GM12878 (cell line): ENCODE data around the gene SLC39A5. TPM values are rescaled to one million over a fixed set of nuclear protein-coding genes. Genes with fewer than 3 reads are reported as not detected.

Experiments used
- ATAC-seq: fragments of 200-7000 bp; cut with Tn5 transposase; 3 replicates; pipeline ENCODE4 v1.9.1; 2020; ENCODE audit warnings: mild to moderate bottlenecking, moderate library complexity
- BruUV-seq: library from RNA; stranded (reverse); fragments of 400-500 nt; replicated peaks from 2 replicates; lab custom pipeline; 2021; lab: Mats Ljungman, UMichigan
- CTCF ChIA-PET: fragments of 300-600 bp; sonication (Branson Sonifier 250); formaldehyde crosslinking; extraction: SDS; loops from one replicate; lab custom pipeline; 2021; ENCODE audit warnings: inconsistent platforms; lab: Yijun Ruan, JAX
- POLR2A ChIA-PET: fragments of 350-600 bp; formaldehyde crosslinking; extraction: SDS; loops from one replicate; lab custom pipeline; 2021; ENCODE audit warnings: inconsistent platforms; lab: Charles Lee
- RAD21 ChIA-PET: fragments of 300-600 bp; sonication (Branson Sonifier 250); formaldehyde crosslinking; loops from one replicate; lab custom pipeline; 2023; ENCODE audit warnings: antibody characterized with exemption; ENCODE audit not compliant: unreplicated experiment; lab: Charles Lee
- SMC1A ChIA-PET: fragments of 300-600 bp; sonication (Branson Sonifier 250); formaldehyde crosslinking; loops from one replicate; lab custom pipeline; 2023; ENCODE audit not compliant: unreplicated experiment, uncharacterized antibody; lab: Charles Lee
- DNase-seq: peaks from one replicate; pipeline ENCODE4 v3.0.0-alpha.2; 2011; ENCODE audit warnings: low read depth, low spot score
- FAIRE-seq: peaks from 3 replicates; lab custom pipeline; 2011; peaks lifted over from hg19 to GRCh38; lab: Jason Lieb, UNC
- H2AFZ ChIP-seq: 2 replicates; pipeline ENCODE4 v1.6.0; 2011; ENCODE audit warnings: low read depth, low read length, control low read depth; ENCODE audit not compliant: control insufficient read depth
- H3K27ac ChIP-seq: 2 replicates; pipeline ENCODE4 v1.5.1; 2011; ENCODE audit warnings: control low read depth; ENCODE audit not compliant: control insufficient read depth, insufficient read depth
- H3K27me3 ChIP-seq, 2 experiments: replicated peaks in 1 of 2; 2 replicates each; pipeline versions ENCODE4 v1.6.0 to v1.6.1; 2011; ENCODE audit warnings: low read length in 1 of 2; ENCODE audit not compliant: control insufficient read depth in 2 of 2, insufficient read depth in 2 of 2
- H3K36me3 ChIP-seq, 2 experiments: 2 replicates each; pipeline ENCODE4 v1.5.1; 2011; ENCODE audit warnings: low read length in 1 of 2; ENCODE audit not compliant: control insufficient read depth in 2 of 2, insufficient read depth in 2 of 2
- H3K4me1 ChIP-seq: 2 replicates; pipeline ENCODE4 v1.6.1; 2011; ENCODE audit warnings: mild to moderate bottlenecking, low read length, moderate library complexity, mixed read lengths; ENCODE audit not compliant: control insufficient read depth, insufficient read depth
- H3K4me2 ChIP-seq: 2 replicates; pipeline ENCODE4 v1.6.0; 2011; ENCODE audit warnings: control low read depth; ENCODE audit not compliant: control insufficient read depth, insufficient read depth
- H3K4me3 ChIP-seq: fragments of 200-600 bp; sonication (generic); 2 replicates; pipeline ENCODE4 v1.5.1; 2016
- H3K79me2 ChIP-seq: 2 replicates; pipeline ENCODE4 v1.6.0; 2011; ENCODE audit warnings: low read length; ENCODE audit not compliant: control insufficient read depth, insufficient read depth
- H3K9ac ChIP-seq: 2 replicates; pipeline ENCODE4 v1.8.0; 2011; ENCODE audit warnings: low read length, control low read depth, mixed read lengths; ENCODE audit not compliant: control insufficient read depth, insufficient read depth
- H3K9me3 ChIP-seq: replicated peaks from 3 replicates; pipeline ENCODE4 v1.5.1; 2011; ENCODE audit warnings: mild to moderate bottlenecking, low read length; ENCODE audit not compliant: control insufficient read depth, insufficient read depth
- H4K20me1 ChIP-seq: 2 replicates; pipeline ENCODE4 v1.6.0; 2011; ENCODE audit not compliant: control insufficient read depth, insufficient read depth
- CBX3 ChIP-seq: fragments of 200-600 bp; sonication (generic); IDR thresholded peaks from 2 replicates; pipeline ENCODE4 v1.6.1; 2016; ENCODE audit warnings: low read depth, borderline replicate concordance
- CEBPZ ChIP-seq: fragments of 150-350 bp; IDR thresholded peaks from 2 replicates; pipeline ENCODE4 v1.6.1; 2016; ENCODE audit warnings: low read depth, low read length
- IKZF2 ChIP-seq, 2 experiments: fragments of 450-650 bp; IDR thresholded peaks; 2 replicates each; pipeline ENCODE4 v1.6.1; 2017; ENCODE audit warnings: mild to moderate bottlenecking in 2 of 2, moderate library complexity in 2 of 2
- MEF2B ChIP-seq: fragments of 450-650 bp; IDR thresholded peaks from 2 replicates; pipeline ENCODE4 v1.6.1; 2018; ENCODE audit warnings: mild to moderate bottlenecking, moderate library complexity; ENCODE audit not compliant: partially characterized antibody, poor library complexity, severe bottlenecking
- MYB ChIP-seq: fragments of 150-350 bp; IDR thresholded peaks from 2 replicates; pipeline ENCODE4 v1.6.1; 2014; ENCODE audit warnings: mild to moderate bottlenecking, low read depth, low read length, borderline replicate concordance
- NR2F1 ChIP-seq: fragments of 450-650 bp; conservative IDR thresholded peaks from 2 replicates; pipeline ENCODE4 v1.6.1; 2017; ENCODE audit warnings: mild to moderate bottlenecking
- PAX8 ChIP-seq: fragments of 450-650 bp; IDR thresholded peaks from 2 replicates; pipeline ENCODE4 v1.6.1; 2017; ENCODE audit warnings: mild to moderate bottlenecking, moderate library complexity
- PML ChIP-seq: IDR thresholded peaks from 2 replicates; pipeline ENCODE4 v1.6.1; 2012; ENCODE audit warnings: low read length, inconsistent platforms
- POLR2A ChIP-seq: IDR thresholded peaks from 2 replicates; pipeline ENCODE4 v1.6.1; 2011; ENCODE audit warnings: low read depth, mild to moderate bottlenecking, low read length
- RAD21 ChIP-seq: IDR thresholded peaks from 2 replicates; pipeline ENCODE4 v1.6.1; 2011; ENCODE audit warnings: mild to moderate bottlenecking, low read depth, low read length, moderate library complexity; ENCODE audit not compliant: insufficient read depth
- TBL1XR1 ChIP-seq: IDR thresholded peaks from 2 replicates; pipeline ENCODE4 v1.6.1; 2012; ENCODE audit warnings: low read depth, low read length, improper control_type of control experiment
- ZNF274 ChIP-seq: IDR thresholded peaks from one replicate; pipeline ENCODE4 v1.8.0; 2011; ENCODE audit not compliant: insufficient read length, insufficient read depth
- WGBS: methylation state at CpG from one replicate; pipeline ENCODE4 v1.1.6; 2016; ENCODE audit warnings: low lambda C conversion rate; ENCODE audit not compliant: insufficient replicate concordance, insufficient coverage; ENCODE audit errors: missing lambda C conversion rate; 5-methylcytosine and 5-hydroxymethylcytosine counted together
- in situ Hi-C: fragments of 300-500 bp; cut with MboI; formaldehyde crosslinking; loops from 9 replicates; pipeline ENCODE4 v1.14.3; 2018; ENCODE audit warnings: mixed read lengths
- intact Hi-C: fragments of 100-400 bp; cut with micrococcal nuclease; formaldehyde crosslinking; loops from one replicate; pipeline ENCODE4 v1.14.2; 2022; ENCODE audit not compliant: unreplicated experiment
- polyA plus RNA-seq, 11 experiments: library from polyadenylated mRNA; depleted of rRNA in 4 of 11; unstranded in 6 of 11; stranded (reverse) in 5 of 11; fragments of >200 nt; fragmentation: Nextera tagmentation in 4 of 11; fragmentation: Illumina TruSeq in 1 of 11; extraction: Ambion mirVana in 4 of 11; extraction: Trizol in 1 of 11; gene quantifications; 1 replicate in 1 of 11; 2 replicates in 10 of 11; pipeline versions ENCODE4 v1.2.1 to v1.2.3, GENCODE V29; 2011 to 2016; ENCODE audit warnings: inconsistent platforms in 2 of 11, missing spikeins in 2 of 11, low read depth in 1 of 11
- total RNA-seq, 4 experiments: library from RNA; depleted of rRNA in 3 of 4; stranded (reverse); fragments of >200 nt in 3 of 4; fragmentation: Illumina TruSeq in 1 of 4; extraction: Trizol in 1 of 4; gene quantifications; 2 replicates each; pipeline versions ENCODE4 v1.2.1 to v1.2.3, GENCODE V29; 2013 to 2021

The SLC39A5 gene
- total and polyA plus RNA-seq, 10 of the 15 experiments (the other 5 are each of a cell fraction or from before 2014, with no cell fraction given) = 0.15 to 0.56 (median 0.15) TPM; not detected in 7

GRCh38 chr12:56267443-56268071 lies 37.7 kb downstream of the SLC39A5 start:
- peak overlapping the region; percentile 68; the same call in 1 of the 2 replicates for H3K4me3 ChIP-seq
- CTCF ChIA-PET = interaction anchor here (0.7 to 4.5 kb wide), 13 partner anchors 8 to 196 kb away, joined by 3 to 25 read pairs (median 5); partner anchors contain the start of genes ANKRD52, CNPY2, RNF41 and STAT2
- peak overlapping the region; percentile 96 for H3K4me2 ChIP-seq

More at GRCh38 chr12:56267443-56268071, 37.7 kb downstream of the SLC39A5 start:
- no TSS peak for BruUV-seq
- H2AFZ ChIP-seq = peak overlapping the region; percentile 98
- no peak for TF ChIP-seq RAD21
- TF ChIP-seq NR2F1 = 0 out of 2 replicates have a peak, but pooled peaks have one; percentile 63
- TF ChIP-seq CEBPZ = no peak
- peak; percentile 56 for TF ChIP-seq MEF2B
- TF ChIP-seq POLR2A = no peak
- TF ChIP-seq TBL1XR1 = no peak
- TF ChIP-seq ZNF274 = no peak
- TF ChIP-seq PML = no peak
- no peak for TF ChIP-seq CBX3
- TF ChIP-seq PAX8 = no peak
- no peak for TF ChIP-seq MYB
- TF ChIP-seq IKZF2 (IDR thresholded peaks at IDR 0.05) = no peak
- TF ChIP-seq, all 136 proteins: peak for 2
- ATAC-seq = peak; percentile 36
- FAIRE-seq = no peak
- in situ Hi-C loops (no loop called here), intact Hi-C loops (loop anchor here (2.0 to 10.0 kb wide), 2 partner anchors 33 to 197 kb away; partner anchors contain the start of genes CS and SPRYD4)
- H3K9me3 ChIP-seq = no peaks in the 10 kb centered on the region
- peak overlapping the region; percentile 29; the same call in 1 of the 2 replicates for H3K27ac ChIP-seq
- DNase-seq = no peak
- no peaks in the 10 kb centered on the region for H4K20me1 ChIP-seq
- WGBS = 26% methylated on average over 21 of the region's 21 CpGs
- RAD21 ChIA-PET = interaction anchor here (1.0 to 2.1 kb wide), 4 partner anchors 46 to 196 kb away, joined by 4 to 10 read pairs (median 6); partner anchors contain the start of genes RNF41 and SMARCC2
- H3K27me3 ChIP-seq = no peaks in the 10 kb centered on the region
- peak overlapping the region; percentile 52; the same call in 1 of the 2 replicates for H3K9ac ChIP-seq
- SMC1A ChIA-PET = interaction anchor here (0.6 to 0.7 kb wide), 2 partner anchors 92 to 169 kb away, joined by 3 read pairs; partner anchors contain the start of gene STAT2
- no peaks in the 10 kb centered on the region for H3K79me2 ChIP-seq
- H3K36me3 ChIP-seq = peaks cover 0 to 2% of the 10 kb centered on the region in 2 experiments; a peak in 1 of 4 replicates
- peaks cover 4% of the 10 kb centered on the region for H3K4me1 ChIP-seq
- POLR2A ChIA-PET = interaction anchor here (0.5 to 2.0 kb wide), 11 partner anchors 18 to 296 kb away, joined by 3 to 7 read pairs (median 4); partner anchors contain the start of genes RNF41 and ZC3H10
